Kidney epithelial cell (primary cell): ENCODE measurements around the gene DNTT. TPM values are rescaled to one million over a fixed set of nuclear protein-coding genes. Genes with fewer than 3 reads are reported as not detected.

Experiments used
- DNase-seq: peaks from one replicate; pipeline ENCODE4 v3.0.0-alpha.2; 2010; ENCODE audit warnings: low read depth
- H3K27me3 ChIP-seq: 2 replicates; pipeline ENCODE4 v1.6.0; 2011; ENCODE audit warnings: low read length; ENCODE audit not compliant: control insufficient read depth, insufficient read depth
- H3K36me3 ChIP-seq: 2 replicates; pipeline ENCODE4 v1.5.1; 2011; ENCODE audit warnings: low read length; ENCODE audit not compliant: control insufficient read depth, insufficient read depth
- H3K4me3 ChIP-seq: 2 replicates; pipeline ENCODE4 v1.5.1; 2011; ENCODE audit warnings: low read depth, mild to moderate bottlenecking, control low read depth, low read length
- total RNA-seq: library from RNA; depleted of rRNA; stranded (reverse); fragments of >200 nt; gene quantifications from 2 replicates; pipeline ENCODE4 v1.2.3, GENCODE V29; 2015
- TF ChIP-seq, protein P1 (sequence below): IDR thresholded peaks from 2 replicates; pipeline ENCODE4 v1.5.1; 2011; ENCODE audit warnings: mild to moderate bottlenecking, moderate library complexity, low read length, control low read depth, inconsistent platforms; ENCODE audit not compliant: insufficient read depth, poor library complexity, severe bottlenecking

Gene DNTT
- total RNA-seq, 1 donor from 2014 or later, result not detected

DNA sequence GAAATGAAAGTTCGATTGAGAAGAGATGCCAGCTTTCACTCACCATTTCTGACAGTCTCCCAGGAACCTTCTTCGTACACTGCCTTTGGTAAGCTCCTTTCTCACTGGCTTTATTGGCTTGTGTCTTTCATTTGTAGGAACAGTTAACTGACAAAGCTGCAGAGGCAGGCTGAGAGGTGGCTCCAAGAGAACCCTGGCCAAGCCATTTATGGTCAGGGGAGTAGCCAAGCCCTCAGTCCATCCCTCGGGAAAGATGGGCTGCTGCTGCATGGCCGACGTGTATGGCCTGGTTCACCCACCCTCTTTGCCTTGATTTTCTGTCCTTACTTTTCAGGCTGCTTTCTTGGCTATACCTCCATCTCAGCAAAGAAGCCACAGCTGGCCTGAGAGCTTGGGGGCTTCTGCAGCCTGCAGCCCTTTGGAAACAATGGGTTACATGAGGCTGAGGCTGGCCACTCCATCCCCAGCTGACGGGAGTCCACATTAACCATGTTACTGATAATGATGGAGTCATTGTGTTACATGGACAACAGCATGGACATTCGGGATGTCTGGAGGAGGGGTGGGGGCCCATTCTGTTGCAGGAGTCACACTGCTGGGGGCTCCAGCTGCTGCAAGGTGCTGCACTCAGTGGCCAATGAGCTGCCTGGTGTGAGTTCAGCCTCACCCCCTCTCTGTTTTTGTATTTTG, 54.8 kb downstream of the DNTT start, which contains the start of gene OPALIN:
TSS of gene OPALIN (minus strand) at position 152 of the 690 bp plus-strand sequence. CDS start at position 46, 106 bp downstream.
- H3K27me3 ChIP-seq, result peaks cover 7% of the 10 kb centered on the region
- no peak for DNase-seq
- H3K36me3 ChIP-seq, result no peaks in the 10 kb centered on the region
- TF ChIP-seq, protein P1, sequence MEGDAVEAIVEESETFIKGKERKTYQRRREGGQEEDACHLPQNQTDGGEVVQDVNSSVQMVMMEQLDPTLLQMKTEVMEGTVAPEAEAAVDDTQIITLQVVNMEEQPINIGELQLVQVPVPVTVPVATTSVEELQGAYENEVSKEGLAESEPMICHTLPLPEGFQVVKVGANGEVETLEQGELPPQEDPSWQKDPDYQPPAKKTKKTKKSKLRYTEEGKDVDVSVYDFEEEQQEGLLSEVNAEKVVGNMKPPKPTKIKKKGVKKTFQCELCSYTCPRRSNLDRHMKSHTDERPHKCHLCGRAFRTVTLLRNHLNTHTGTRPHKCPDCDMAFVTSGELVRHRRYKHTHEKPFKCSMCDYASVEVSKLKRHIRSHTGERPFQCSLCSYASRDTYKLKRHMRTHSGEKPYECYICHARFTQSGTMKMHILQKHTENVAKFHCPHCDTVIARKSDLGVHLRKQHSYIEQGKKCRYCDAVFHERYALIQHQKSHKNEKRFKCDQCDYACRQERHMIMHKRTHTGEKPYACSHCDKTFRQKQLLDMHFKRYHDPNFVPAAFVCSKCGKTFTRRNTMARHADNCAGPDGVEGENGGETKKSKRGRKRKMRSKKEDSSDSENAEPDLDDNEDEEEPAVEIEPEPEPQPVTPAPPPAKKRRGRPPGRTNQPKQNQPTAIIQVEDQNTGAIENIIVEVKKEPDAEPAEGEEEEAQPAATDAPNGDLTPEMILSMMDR, result no peak
- no peak within 1 kb of the TSS for H3K4me3 ChIP-seq

DNA sequence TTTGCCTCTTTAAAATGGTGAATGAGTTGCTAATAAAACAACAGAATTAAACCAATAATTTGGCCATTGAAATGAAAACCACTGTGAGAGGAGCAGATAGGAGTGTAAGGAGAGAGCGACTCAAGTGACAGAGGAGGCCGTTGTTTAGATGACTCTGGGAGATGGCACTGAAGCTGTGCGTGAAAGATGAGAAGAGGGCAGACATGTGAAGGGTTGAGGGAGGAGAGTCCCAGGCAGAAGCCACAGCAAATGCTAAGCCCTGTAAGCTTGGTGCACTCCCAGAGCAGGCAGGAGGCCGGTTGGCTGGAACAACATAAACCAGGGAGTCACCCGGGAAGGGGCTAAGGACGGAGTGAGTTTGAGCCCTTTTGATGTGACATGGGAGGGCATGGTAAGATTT, 55.4 kb downstream of the DNTT start:
- Histone ChIP-seq H3K36me3 (no peaks in the 10 kb centered on the region), H3K27me3 (peaks cover 7% of the 10 kb centered on the region), H3K4me3 (no peak overlapping the region)
- TF ChIP-seq, protein P1, result no peak
- DNase-seq, result no peak

DNA sequence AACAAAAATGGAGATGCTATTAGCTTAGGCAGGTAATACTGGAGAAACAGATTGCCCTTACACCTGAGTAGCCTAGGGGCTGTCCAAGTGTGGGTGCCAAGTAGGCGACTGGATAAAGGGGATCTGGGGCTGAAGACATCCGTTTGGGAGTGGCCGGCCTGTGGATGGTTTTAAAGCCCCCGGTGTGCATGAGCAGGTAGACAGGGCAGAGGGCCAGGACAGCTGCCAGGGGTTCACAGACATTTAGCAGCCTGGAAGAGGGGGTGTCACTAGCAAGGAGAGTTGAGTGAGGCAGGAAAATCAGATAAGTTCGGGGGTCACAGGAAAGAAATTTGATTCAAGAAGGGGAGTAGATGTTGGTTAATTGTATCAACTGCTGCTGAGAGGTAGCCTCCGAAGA, 56.1 kb downstream of the DNTT start:
- H3K27me3 ChIP-seq, result peaks cover 7% of the 10 kb centered on the region
- H3K4me3 ChIP-seq, result no peak overlapping the region
- TF ChIP-seq, protein P1, result no peak
- no peaks in the 10 kb centered on the region for H3K36me3 ChIP-seq
- no peak for DNase-seq

DNA sequence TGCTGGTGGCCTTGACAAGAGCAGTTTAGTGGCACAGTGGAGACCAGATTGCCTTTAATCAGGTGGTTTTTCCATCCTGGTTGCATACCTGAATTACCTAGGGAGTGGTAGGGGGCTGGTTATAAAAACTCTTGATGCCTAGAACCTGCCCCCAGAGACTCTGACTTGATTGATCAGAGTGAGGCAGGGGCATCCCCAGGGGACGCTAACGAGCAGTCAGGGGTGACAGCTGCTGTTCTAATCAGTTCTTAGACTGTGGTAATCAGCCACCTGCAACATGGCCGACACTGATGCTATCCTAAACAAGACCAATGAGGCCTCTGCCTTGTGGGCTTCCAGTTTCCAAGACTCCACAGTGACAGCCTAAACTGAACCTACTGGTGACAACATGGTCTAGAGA, 56.5 kb downstream of the DNTT start:
- Histone ChIP-seq H3K27me3 (peaks cover 7% of the 10 kb centered on the region), H3K4me3 (no peak overlapping the region), H3K36me3 (no peaks in the 10 kb centered on the region)
- no peak for DNase-seq
- TF ChIP-seq, protein P1, result no peak

DNA sequence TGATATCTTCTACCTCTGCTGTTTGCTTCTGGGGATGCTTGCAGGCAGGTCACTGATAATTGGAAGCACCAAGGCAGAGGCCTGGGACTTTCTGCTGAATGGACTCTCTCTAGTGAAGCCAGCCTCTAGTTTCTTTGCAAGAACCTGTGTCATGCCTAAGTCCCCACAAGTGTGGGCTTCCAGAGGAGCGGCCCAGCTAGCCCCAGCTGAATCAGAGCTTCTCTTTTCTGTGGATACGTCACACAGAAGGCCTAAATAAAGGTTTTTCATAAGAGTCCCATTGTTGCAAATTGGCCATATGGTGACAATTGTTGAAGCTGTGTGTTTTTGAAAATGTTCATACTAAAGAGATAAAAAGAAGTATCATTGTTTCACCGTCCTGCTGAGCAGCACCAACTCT, 61.3 kb downstream of the DNTT start:
- Histone ChIP-seq H3K36me3 (no peaks in the 10 kb centered on the region), H3K4me3 (no peak overlapping the region), H3K27me3 (no peaks in the 10 kb centered on the region)
- TF ChIP-seq, protein P1, result no peak
- DNase-seq, result no peak

DNA sequence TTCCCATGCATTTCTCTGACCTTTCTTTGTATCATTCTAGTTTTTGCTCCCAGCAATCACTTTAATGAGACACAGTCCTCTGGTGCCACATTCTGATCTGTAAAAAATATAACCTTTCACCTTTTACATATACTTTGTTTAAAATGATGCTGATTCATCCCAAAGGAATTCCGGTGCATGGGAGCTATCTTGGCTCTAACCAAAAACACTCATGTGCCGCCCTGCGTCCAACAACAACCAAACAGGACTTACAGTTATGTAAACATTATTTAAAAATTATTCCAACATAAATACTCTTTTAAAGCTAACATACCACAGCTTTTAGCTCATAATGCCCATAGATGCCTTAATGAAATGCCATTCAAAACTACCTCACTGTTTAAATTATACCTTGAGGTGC, 62.3 kb downstream of the DNTT start:
- TF ChIP-seq, protein P1, result no peak
- DNase-seq, result no peak
- Histone ChIP-seq H3K36me3 (no peaks in the 10 kb centered on the region), H3K4me3 (no peak overlapping the region), H3K27me3 (no peaks in the 10 kb centered on the region)
